WTC11 (cell line): ENCODE data around the gene APBA1.

ENCODE experiments used
- TF ChIP-seq, protein P1 (sequence below): sonication (generic); formaldehyde crosslinking; IDR thresholded peaks from 2 replicates; pipeline ENCODE4 v1.8.0; 2022; ENCODE audit warnings: mild to moderate bottlenecking, missing genetic modification reagents
- TF ChIP-seq, protein P2 (sequence below): fragments of 200-600 bp; IDR thresholded peaks from 2 replicates; pipeline ENCODE4 v1.8.0; 2022; ENCODE audit warnings: antibody characterized with exemption

DNA sequence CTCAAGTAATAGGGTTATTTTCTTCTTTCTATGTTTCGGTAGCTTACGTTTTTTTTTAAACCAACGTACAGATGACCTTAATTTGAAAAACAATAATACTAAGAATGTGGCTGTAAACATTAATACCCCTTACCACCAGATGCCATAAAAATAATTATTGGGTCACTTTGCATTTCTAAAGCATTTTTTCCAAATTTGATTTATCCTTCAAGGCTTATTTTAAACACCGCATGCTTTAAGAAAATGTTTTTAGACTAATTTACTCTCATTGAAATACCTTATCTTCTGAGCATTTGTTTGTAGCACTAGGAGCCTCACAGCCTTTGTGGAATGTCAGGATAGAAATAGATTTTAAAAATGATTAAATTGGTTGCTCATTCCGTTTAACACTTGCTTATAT is 5.8 kb upstream of the APBA1 start:
- TF ChIP-seq, protein P1, sequence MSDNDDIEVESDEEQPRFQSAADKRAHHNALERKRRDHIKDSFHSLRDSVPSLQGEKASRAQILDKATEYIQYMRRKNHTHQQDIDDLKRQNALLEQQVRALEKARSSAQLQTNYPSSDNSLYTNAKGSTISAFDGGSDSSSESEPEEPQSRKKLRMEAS (CRISPR knock-in tag), result no peak
- TF ChIP-seq, protein P2, sequence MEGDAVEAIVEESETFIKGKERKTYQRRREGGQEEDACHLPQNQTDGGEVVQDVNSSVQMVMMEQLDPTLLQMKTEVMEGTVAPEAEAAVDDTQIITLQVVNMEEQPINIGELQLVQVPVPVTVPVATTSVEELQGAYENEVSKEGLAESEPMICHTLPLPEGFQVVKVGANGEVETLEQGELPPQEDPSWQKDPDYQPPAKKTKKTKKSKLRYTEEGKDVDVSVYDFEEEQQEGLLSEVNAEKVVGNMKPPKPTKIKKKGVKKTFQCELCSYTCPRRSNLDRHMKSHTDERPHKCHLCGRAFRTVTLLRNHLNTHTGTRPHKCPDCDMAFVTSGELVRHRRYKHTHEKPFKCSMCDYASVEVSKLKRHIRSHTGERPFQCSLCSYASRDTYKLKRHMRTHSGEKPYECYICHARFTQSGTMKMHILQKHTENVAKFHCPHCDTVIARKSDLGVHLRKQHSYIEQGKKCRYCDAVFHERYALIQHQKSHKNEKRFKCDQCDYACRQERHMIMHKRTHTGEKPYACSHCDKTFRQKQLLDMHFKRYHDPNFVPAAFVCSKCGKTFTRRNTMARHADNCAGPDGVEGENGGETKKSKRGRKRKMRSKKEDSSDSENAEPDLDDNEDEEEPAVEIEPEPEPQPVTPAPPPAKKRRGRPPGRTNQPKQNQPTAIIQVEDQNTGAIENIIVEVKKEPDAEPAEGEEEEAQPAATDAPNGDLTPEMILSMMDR, result no peak
